Neural cell (in vitro differentiated cells): Measurements from ENCODE around the gene SMARCAD1. TPM values are rescaled to one million over a fixed set of nuclear protein-coding genes. Genes with fewer than 3 reads are reported as not detected.

Source experiments
- H2AFZ ChIP-seq: fragments of 200-600, 300-800 bp; sonication (generic), shearing (Covaris generic); 2 replicates; pipeline ENCODE4 v1.6.0; 2014; ENCODE audit warnings: low read depth, mild to moderate bottlenecking, antibody characterized with exemption, low read length, moderate library complexity
- H3F3A ChIP-seq: fragments of 200-600 bp; shearing (Covaris generic); 2 replicates; pipeline ENCODE4 v1.6.1; 2016; ENCODE audit warnings: mild to moderate bottlenecking, moderate library complexity, mixed read lengths, antibody characterized with exemption, low read length; ENCODE audit not compliant: insufficient read depth, poor library complexity, severe bottlenecking
- H3K27ac ChIP-seq: fragments of 200-600, 300-800 bp; sonication (generic), shearing (Covaris generic); 2 replicates; pipeline ENCODE4 v1.5.1; 2014; ENCODE audit warnings: mild to moderate bottlenecking, low read length, moderate library complexity
- H3K27me3 ChIP-seq: fragments of 300-800, 200-600 bp; sonication (generic), shearing (Covaris generic); 2 replicates; pipeline ENCODE4 v1.6.0; 2014; ENCODE audit warnings: mild to moderate bottlenecking, low read depth, low read length, moderate library complexity; ENCODE audit not compliant: insufficient read depth
- H3K36me3 ChIP-seq: fragments of 300-800, 200-600 bp; sonication (generic), shearing (Covaris generic); 2 replicates; pipeline ENCODE4 v1.5.1; 2014; ENCODE audit warnings: mild to moderate bottlenecking, antibody characterized with exemption, low read length, moderate library complexity; ENCODE audit not compliant: insufficient read depth
- H3K4me2 ChIP-seq: fragments of 300-800, 200-600 bp; sonication (generic), shearing (Covaris generic); 2 replicates; pipeline ENCODE4 v1.6.0; 2014; ENCODE audit warnings: mild to moderate bottlenecking, low read length
- H3K4me3 ChIP-seq: fragments of 300-800, 200-600 bp; sonication (generic), shearing (Covaris generic); 2 replicates; pipeline ENCODE4 v1.5.1; 2014; ENCODE audit warnings: mild to moderate bottlenecking, low read length, moderate library complexity
- H3K79me2 ChIP-seq: fragments of 200-600 bp; shearing (Covaris generic); replicated peaks from 2 replicates; pipeline ENCODE4 v1.6.0; 2014; ENCODE audit warnings: mild to moderate bottlenecking, low read length, moderate library complexity; ENCODE audit not compliant: insufficient read depth
- H3K9ac ChIP-seq: fragments of 300-800, 200-600 bp; sonication (generic), shearing (Covaris generic); 2 replicates; pipeline ENCODE4 v1.6.1; 2016; ENCODE audit warnings: mild to moderate bottlenecking, low read length, mixed read lengths
- H3K9me2 ChIP-seq: fragments of 200-600 bp; shearing (Covaris generic); 2 replicates; pipeline ENCODE4 v1.6.1; 2016; ENCODE audit warnings: mild to moderate bottlenecking, low read length, mixed read lengths; ENCODE audit not compliant: insufficient read depth
- H3K9me3 ChIP-seq: fragments of 200-600, 300-800 bp; sonication (generic), shearing (Covaris generic); 2 replicates; pipeline ENCODE4 v1.6.1; 2016; ENCODE audit warnings: mild to moderate bottlenecking, mixed run types, low read length, moderate library complexity, mixed read lengths
- H4K20me1 ChIP-seq: fragments of 200-600 bp; shearing (Covaris generic); 2 replicates; pipeline ENCODE4 v1.6.1; 2016; ENCODE audit warnings: mild to moderate bottlenecking, mixed run types; ENCODE audit not compliant: insufficient read depth
- EP300 ChIP-seq: fragments of 450-650 bp; conservative IDR thresholded peaks from 2 replicates; pipeline ENCODE4 v1.6.1; 2014; ENCODE audit warnings: antibody characterized with exemption, mild to moderate bottlenecking, moderate library complexity; ENCODE audit not compliant: poor library complexity, severe bottlenecking
- EZH2 ChIP-seq: fragments of 200-600, 300-800 bp; shearing (Covaris generic), sonication (generic); IDR thresholded peaks from 2 replicates; pipeline ENCODE4 v1.6.1; 2014; ENCODE audit warnings: antibody characterized with exemption, low read length, borderline replicate concordance, mild to moderate bottlenecking; ENCODE audit not compliant: insufficient read depth, poor library complexity, severe bottlenecking
- MXI1 ChIP-seq: fragments of 450-650 bp; conservative IDR thresholded peaks from 2 replicates; pipeline ENCODE4 v1.6.1; 2014; ENCODE audit warnings: antibody characterized with exemption, mild to moderate bottlenecking; ENCODE audit not compliant: poor library complexity, severe bottlenecking
- POLR2AphosphoS5 ChIP-seq: IDR thresholded peaks from 2 replicates; pipeline ENCODE4 v1.6.1; 2012
- RAD21 ChIP-seq: fragments of 450-650 bp; conservative IDR thresholded peaks from 2 replicates; pipeline ENCODE4 v1.6.1; 2014; ENCODE audit warnings: antibody characterized with exemption, mild to moderate bottlenecking, moderate library complexity
- REST ChIP-seq: IDR thresholded peaks from 2 replicates; pipeline ENCODE4 v1.6.1; 2012; ENCODE audit warnings: borderline replicate concordance
- SMC3 ChIP-seq: fragments of 450-650 bp; conservative IDR thresholded peaks from 2 replicates; pipeline ENCODE4 v1.6.1; 2014; ENCODE audit warnings: antibody characterized with exemption, mild to moderate bottlenecking, moderate library complexity; ENCODE audit not compliant: poor library complexity
- TAF1 ChIP-seq: IDR thresholded peaks from 2 replicates; pipeline ENCODE4 v1.6.1; 2012; ENCODE audit warnings: low read depth
- polyA plus RNA-seq: library from polyadenylated mRNA; depleted of rRNA; stranded (reverse); fragments of >200 nt; gene quantifications from 2 replicates; pipeline ENCODE4 v1.2.3, GENCODE V29; 2014
- TF ChIP-seq, protein P1 (sequence below): fragments of 450-650 bp; IDR thresholded peaks from 2 replicates; pipeline ENCODE4 v1.5.1; 2014; ENCODE audit warnings: antibody characterized with exemption, mild to moderate bottlenecking, moderate library complexity; ENCODE audit not compliant: poor library complexity, severe bottlenecking

The SMARCAD1 gene
- polyA plus RNA-seq, 1 donor from 2014 or later = 129 TPM

- Histone ChIP-seq H3K79me2 (no peaks in the 10 kb centered on the region), H3K36me3 (no peaks in the 10 kb centered on the region)
- TF ChIP-seq POLR2AphosphoS5 (no peak), EZH2 (no peak), RAD21 (no peak), SMC3 (no peak), MXI1 (no peak), REST (no peak)
- TF ChIP-seq, protein P1, sequence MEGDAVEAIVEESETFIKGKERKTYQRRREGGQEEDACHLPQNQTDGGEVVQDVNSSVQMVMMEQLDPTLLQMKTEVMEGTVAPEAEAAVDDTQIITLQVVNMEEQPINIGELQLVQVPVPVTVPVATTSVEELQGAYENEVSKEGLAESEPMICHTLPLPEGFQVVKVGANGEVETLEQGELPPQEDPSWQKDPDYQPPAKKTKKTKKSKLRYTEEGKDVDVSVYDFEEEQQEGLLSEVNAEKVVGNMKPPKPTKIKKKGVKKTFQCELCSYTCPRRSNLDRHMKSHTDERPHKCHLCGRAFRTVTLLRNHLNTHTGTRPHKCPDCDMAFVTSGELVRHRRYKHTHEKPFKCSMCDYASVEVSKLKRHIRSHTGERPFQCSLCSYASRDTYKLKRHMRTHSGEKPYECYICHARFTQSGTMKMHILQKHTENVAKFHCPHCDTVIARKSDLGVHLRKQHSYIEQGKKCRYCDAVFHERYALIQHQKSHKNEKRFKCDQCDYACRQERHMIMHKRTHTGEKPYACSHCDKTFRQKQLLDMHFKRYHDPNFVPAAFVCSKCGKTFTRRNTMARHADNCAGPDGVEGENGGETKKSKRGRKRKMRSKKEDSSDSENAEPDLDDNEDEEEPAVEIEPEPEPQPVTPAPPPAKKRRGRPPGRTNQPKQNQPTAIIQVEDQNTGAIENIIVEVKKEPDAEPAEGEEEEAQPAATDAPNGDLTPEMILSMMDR = no peak
Observed at GRCh38 chr4:94160774-94161173, 46.9 kb upstream of the SMARCAD1 start.

GRCh38 chr4:94165256-94165655 lies 42.4 kb upstream of the SMARCAD1 start:
- H3K9ac ChIP-seq = no peak overlapping the region
- no peaks in the 10 kb centered on the region for H3K36me3 ChIP-seq
- TF ChIP-seq MXI1 (no peak), EZH2 (no peak), POLR2AphosphoS5 (no peak), EP300 (no peak), REST (no peak), RAD21 (no peak), SMC3 (no peak), TAF1 (no peak)
- TF ChIP-seq, protein P1 = no peak
- no peak overlapping the region for H2AFZ ChIP-seq
- no peak overlapping the region for H3K4me2 ChIP-seq
- H3K79me2 ChIP-seq = no peaks in the 10 kb centered on the region
- H3K27ac ChIP-seq = no peak overlapping the region
- H3K4me3 ChIP-seq = no peak overlapping the region
- no peaks in the 10 kb centered on the region for H3K27me3 ChIP-seq
- no peaks in the 10 kb centered on the region for H3K9me2 ChIP-seq
- H3K9me3 ChIP-seq = no peaks in the 10 kb centered on the region
- H4K20me1 ChIP-seq = no peaks in the 10 kb centered on the region
- H3F3A ChIP-seq = no peaks in the 10 kb centered on the region

More at GRCh38 chr4:94160774-94161173, 46.9 kb upstream of the SMARCAD1 start:
- H3K27me3 ChIP-seq = no peaks in the 10 kb centered on the region
- no peak overlapping the region for H3K9ac ChIP-seq
- H3K9me3 ChIP-seq = no peaks in the 10 kb centered on the region
- H3F3A ChIP-seq = no peaks in the 10 kb centered on the region
- H3K9me2 ChIP-seq = no peaks in the 10 kb centered on the region
- H3K4me2 ChIP-seq = no peak overlapping the region
- H2AFZ ChIP-seq = no peak overlapping the region
- H3K4me3 ChIP-seq = no peak overlapping the region
- no peak overlapping the region for H3K27ac ChIP-seq
- no peaks in the 10 kb centered on the region for H4K20me1 ChIP-seq
